GM23338 (cell line): ENCODE measurements around the gene CADPS2. TPM values are rescaled to one million over a fixed set of nuclear protein-coding genes. Genes with fewer than 3 reads are reported as not detected.

Source experiments
- ATAC-seq: fragments of 200-7000 bp; cut with Tn5 transposase; 3 replicates; pipeline ENCODE4 v1.9.1; 2020
- DNase-seq: peaks from one replicate; pipeline ENCODE4 v3.0.0-alpha.2; 2015; ENCODE audit warnings: low spot score
- H2AFZ ChIP-seq: fragments of 200-600 bp; sonication (generic); 2 replicates; pipeline ENCODE4 v1.8.0; 2016; ENCODE audit warnings: antibody characterized with exemption, mild to moderate bottlenecking, moderate library complexity
- H3F3A ChIP-seq: fragments of 200-600 bp; sonication (generic); replicated peaks from 2 replicates; pipeline ENCODE4 v1.8.0; 2017; ENCODE audit warnings: antibody characterized with exemption, mixed run types, low read depth
- H3K27ac ChIP-seq: fragments of 200-600 bp; sonication (generic); 2 replicates; pipeline ENCODE4 v1.6.1; 2016; ENCODE audit warnings: low read depth
- H3K27me3 ChIP-seq: fragments of 200-600 bp; sonication (generic); 2 replicates; pipeline ENCODE4 v1.8.0; 2016; ENCODE audit warnings: mild to moderate bottlenecking, mixed run types, moderate library complexity; ENCODE audit not compliant: insufficient read depth
- H3K36me3 ChIP-seq: fragments of 200-600 bp; sonication (generic); 2 replicates; pipeline ENCODE4 v1.8.0; 2016; ENCODE audit warnings: mild to moderate bottlenecking; ENCODE audit not compliant: insufficient read depth
- H3K4me1 ChIP-seq: fragments of 200-600 bp; sonication (generic); 2 replicates; pipeline ENCODE4 v1.8.0; 2016; ENCODE audit warnings: mild to moderate bottlenecking, moderate library complexity; ENCODE audit not compliant: insufficient read depth
- H3K4me2 ChIP-seq: fragments of 200-600 bp; sonication (generic); 2 replicates; pipeline ENCODE4 v1.7.1; 2017; ENCODE audit warnings: mixed run types
- H3K4me3 ChIP-seq: fragments of 200-600 bp; sonication (generic); 2 replicates; pipeline ENCODE4 v1.6.1; 2016; ENCODE audit warnings: mixed run types
- H3K79me2 ChIP-seq: fragments of 200-600 bp; sonication (generic); replicated peaks from 2 replicates; pipeline ENCODE4 v1.8.0; 2017; ENCODE audit warnings: mild to moderate bottlenecking; ENCODE audit not compliant: insufficient read depth
- H3K9me2 ChIP-seq: fragments of 200-600 bp; sonication (generic); 2 replicates; pipeline ENCODE4 v1.8.0; 2017; ENCODE audit not compliant: insufficient read depth
- H4K20me1 ChIP-seq: fragments of 200-600 bp; sonication (generic); replicated peaks from 2 replicates; pipeline ENCODE4 v1.8.0; 2017; ENCODE audit warnings: mild to moderate bottlenecking; ENCODE audit not compliant: insufficient read depth
- H3K27ac Mint-ChIP-seq: 2 replicates; pipeline ENCODE4 v1.8.0; 2020; ENCODE audit warnings: inconsistent platforms, mild to moderate bottlenecking, moderate library complexity, mixed read lengths
- H3K27me3 Mint-ChIP-seq: 3 replicates; pipeline ENCODE4 v1.8.0; 2022; ENCODE audit warnings: low read depth, mild to moderate bottlenecking, moderate library complexity, mixed read lengths, inconsistent platforms; ENCODE audit not compliant: insufficient read depth, poor library complexity
- H3K36me3 Mint-ChIP-seq: 3 replicates; pipeline ENCODE4 v1.8.0; 2021; ENCODE audit warnings: low read depth, mild to moderate bottlenecking, inconsistent platforms, moderate library complexity, mixed read lengths
- H3K4me1 Mint-ChIP-seq: 3 replicates; pipeline ENCODE4 v1.8.0; 2020; ENCODE audit warnings: mild to moderate bottlenecking, inconsistent platforms, mixed read lengths
- H3K4me3 Mint-ChIP-seq: 3 replicates; pipeline ENCODE4 v1.8.0; 2021; ENCODE audit warnings: moderate library complexity, mild to moderate bottlenecking, inconsistent platforms, mixed read lengths
- H3K9me3 Mint-ChIP-seq: 3 replicates; pipeline ENCODE4 v1.8.0; 2020; ENCODE audit warnings: moderate library complexity, mild to moderate bottlenecking, inconsistent platforms, mixed read lengths
- CREB1 ChIP-seq: fragments of 250-450 bp; sonication (Bioruptor Pico); IDR thresholded peaks from 2 replicates; pipeline ENCODE4 v1.5.0; 2020; ENCODE audit warnings: low read depth, mild to moderate bottlenecking, moderate library complexity
- EZH2 ChIP-seq: fragments of 200-600 bp; sonication (generic); IDR thresholded peaks from one replicate; pipeline ENCODE4 v1.8.0; 2017; ENCODE audit warnings: antibody characterized with exemption, mild to moderate bottlenecking, low read depth; ENCODE audit not compliant: unreplicated experiment
- NANOG ChIP-seq: IDR thresholded peaks from 2 replicates; pipeline ENCODE4 v1.6.1; 2016; ENCODE audit warnings: antibody characterized with exemption, borderline replicate concordance
- STAT1 ChIP-seq: IDR thresholded peaks from one replicate; pipeline ENCODE4 v1.6.1; 2016; ENCODE audit warnings: antibody characterized with exemption; ENCODE audit not compliant: unreplicated experiment
- ZNF331 ChIP-seq: fragments of 250-450 bp; sonication (Bioruptor Pico); IDR thresholded peaks from 2 replicates; pipeline ENCODE4 v1.5.0; 2020; ENCODE audit warnings: low read depth, mild to moderate bottlenecking, moderate library complexity
- polyA plus RNA-seq: library from polyadenylated mRNA; unstranded; fragments of >200 nt; fragmentation: Nextera tagmentation; extraction: Ambion mirVana; gene quantifications from 2 replicates; pipeline ENCODE4 v1.2.1, GENCODE V29; 2016
- total RNA-seq: library from RNA; depleted of rRNA; stranded (reverse); fragments of >200 nt; shearing (Covaris generic); gene quantifications from 2 replicates; pipeline ENCODE4 v1.2.3, GENCODE V29; 2014
- TF ChIP-seq, protein P1 (sequence below): IDR thresholded peaks from 2 replicates; pipeline ENCODE4 v1.6.1; 2016; ENCODE audit warnings: antibody characterized with exemption
- TF ChIP-seq, protein P2 (sequence below), 2 experiments: fragments of 200-600 bp in 1 of 2; sonication (generic) in 1 of 2; conservative IDR thresholded peaks; 2 replicates each; pipeline versions ENCODE4 v1.5.1 to v1.6.1; 2016 to 2017; ENCODE audit warnings: antibody characterized with exemption in 2 of 2, low read depth in 2 of 2, mild to moderate bottlenecking in 2 of 2, moderate library complexity in 1 of 2
- TF ChIP-seq, protein P3 (sequence below): fragments of 250-450 bp; sonication (Bioruptor Pico); IDR thresholded peaks from 2 replicates; pipeline ENCODE4 v1.5.0; 2020; ENCODE audit warnings: mild to moderate bottlenecking, moderate library complexity

CADPS2 gene
- total and polyA plus RNA-seq, 2 experiments from 2014 or later: 16.3 to 36.9 TPM

DNA sequence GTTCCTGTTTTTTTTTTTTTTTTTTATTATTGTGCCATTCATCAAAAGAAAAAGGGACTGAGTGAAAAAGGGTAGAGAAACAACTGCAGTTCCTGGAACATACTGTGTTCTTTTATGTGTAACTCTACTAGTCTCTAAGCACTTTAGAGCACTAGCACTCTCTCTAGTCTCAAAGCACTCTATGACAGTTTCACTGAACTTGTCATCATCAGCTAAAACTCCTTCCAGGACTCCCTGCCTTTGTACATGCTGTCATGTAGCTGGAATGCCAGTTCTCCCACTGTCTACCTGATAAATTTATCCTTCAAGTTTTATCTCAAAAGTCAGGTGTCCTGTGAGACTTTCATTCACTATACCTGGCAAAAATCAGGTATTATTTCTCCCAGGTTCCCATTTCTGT lies 333.5 kb downstream of the CADPS2 start:
- no peak for ATAC-seq
- no peaks in the 10 kb centered on the region; the same call in 1 of the 3 replicates for H3K4me1 Mint-ChIP-seq
- H3K4me3 Mint-ChIP-seq: no peak overlapping the region
- H3K4me1 ChIP-seq: 0 out of 2 replicates have a peak, but pooled peaks cover under 1% of the 10 kb centered on the region
- H3K4me2 ChIP-seq: no peak overlapping the region
- H3K9me3 Mint-ChIP-seq: no peaks in the 10 kb centered on the region
- H3K9me2 ChIP-seq: no peaks in the 10 kb centered on the region
- no peak overlapping the region for H3K4me3 ChIP-seq
- H3K79me2 ChIP-seq: no peaks in the 10 kb centered on the region
- H3K27me3 Mint-ChIP-seq: no peaks in the 10 kb centered on the region
- H3K27me3 ChIP-seq: no peaks in the 10 kb centered on the region
- H4K20me1 ChIP-seq: no peaks in the 10 kb centered on the region
- no peaks in the 10 kb centered on the region for H3F3A ChIP-seq
- no peak overlapping the region for H2AFZ ChIP-seq
- no peaks in the 10 kb centered on the region for H3K36me3 ChIP-seq
- DNase-seq: no peak
- H3K27ac Mint-ChIP-seq: no peak overlapping the region
- H3K27ac ChIP-seq: no peak overlapping the region
- TF ChIP-seq ZNF331: no peak
- TF ChIP-seq, protein P1, sequence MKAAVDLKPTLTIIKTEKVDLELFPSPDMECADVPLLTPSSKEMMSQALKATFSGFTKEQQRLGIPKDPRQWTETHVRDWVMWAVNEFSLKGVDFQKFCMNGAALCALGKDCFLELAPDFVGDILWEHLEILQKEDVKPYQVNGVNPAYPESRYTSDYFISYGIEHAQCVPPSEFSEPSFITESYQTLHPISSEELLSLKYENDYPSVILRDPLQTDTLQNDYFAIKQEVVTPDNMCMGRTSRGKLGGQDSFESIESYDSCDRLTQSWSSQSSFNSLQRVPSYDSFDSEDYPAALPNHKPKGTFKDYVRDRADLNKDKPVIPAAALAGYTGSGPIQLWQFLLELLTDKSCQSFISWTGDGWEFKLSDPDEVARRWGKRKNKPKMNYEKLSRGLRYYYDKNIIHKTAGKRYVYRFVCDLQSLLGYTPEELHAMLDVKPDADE: no peak
- TF ChIP-seq, protein P2, sequence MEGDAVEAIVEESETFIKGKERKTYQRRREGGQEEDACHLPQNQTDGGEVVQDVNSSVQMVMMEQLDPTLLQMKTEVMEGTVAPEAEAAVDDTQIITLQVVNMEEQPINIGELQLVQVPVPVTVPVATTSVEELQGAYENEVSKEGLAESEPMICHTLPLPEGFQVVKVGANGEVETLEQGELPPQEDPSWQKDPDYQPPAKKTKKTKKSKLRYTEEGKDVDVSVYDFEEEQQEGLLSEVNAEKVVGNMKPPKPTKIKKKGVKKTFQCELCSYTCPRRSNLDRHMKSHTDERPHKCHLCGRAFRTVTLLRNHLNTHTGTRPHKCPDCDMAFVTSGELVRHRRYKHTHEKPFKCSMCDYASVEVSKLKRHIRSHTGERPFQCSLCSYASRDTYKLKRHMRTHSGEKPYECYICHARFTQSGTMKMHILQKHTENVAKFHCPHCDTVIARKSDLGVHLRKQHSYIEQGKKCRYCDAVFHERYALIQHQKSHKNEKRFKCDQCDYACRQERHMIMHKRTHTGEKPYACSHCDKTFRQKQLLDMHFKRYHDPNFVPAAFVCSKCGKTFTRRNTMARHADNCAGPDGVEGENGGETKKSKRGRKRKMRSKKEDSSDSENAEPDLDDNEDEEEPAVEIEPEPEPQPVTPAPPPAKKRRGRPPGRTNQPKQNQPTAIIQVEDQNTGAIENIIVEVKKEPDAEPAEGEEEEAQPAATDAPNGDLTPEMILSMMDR (conservative IDR thresholded peaks at IDR 0.05; ENCODE audit: low read depth in 2 of 2): no peak
- TF ChIP-seq, protein P3, sequence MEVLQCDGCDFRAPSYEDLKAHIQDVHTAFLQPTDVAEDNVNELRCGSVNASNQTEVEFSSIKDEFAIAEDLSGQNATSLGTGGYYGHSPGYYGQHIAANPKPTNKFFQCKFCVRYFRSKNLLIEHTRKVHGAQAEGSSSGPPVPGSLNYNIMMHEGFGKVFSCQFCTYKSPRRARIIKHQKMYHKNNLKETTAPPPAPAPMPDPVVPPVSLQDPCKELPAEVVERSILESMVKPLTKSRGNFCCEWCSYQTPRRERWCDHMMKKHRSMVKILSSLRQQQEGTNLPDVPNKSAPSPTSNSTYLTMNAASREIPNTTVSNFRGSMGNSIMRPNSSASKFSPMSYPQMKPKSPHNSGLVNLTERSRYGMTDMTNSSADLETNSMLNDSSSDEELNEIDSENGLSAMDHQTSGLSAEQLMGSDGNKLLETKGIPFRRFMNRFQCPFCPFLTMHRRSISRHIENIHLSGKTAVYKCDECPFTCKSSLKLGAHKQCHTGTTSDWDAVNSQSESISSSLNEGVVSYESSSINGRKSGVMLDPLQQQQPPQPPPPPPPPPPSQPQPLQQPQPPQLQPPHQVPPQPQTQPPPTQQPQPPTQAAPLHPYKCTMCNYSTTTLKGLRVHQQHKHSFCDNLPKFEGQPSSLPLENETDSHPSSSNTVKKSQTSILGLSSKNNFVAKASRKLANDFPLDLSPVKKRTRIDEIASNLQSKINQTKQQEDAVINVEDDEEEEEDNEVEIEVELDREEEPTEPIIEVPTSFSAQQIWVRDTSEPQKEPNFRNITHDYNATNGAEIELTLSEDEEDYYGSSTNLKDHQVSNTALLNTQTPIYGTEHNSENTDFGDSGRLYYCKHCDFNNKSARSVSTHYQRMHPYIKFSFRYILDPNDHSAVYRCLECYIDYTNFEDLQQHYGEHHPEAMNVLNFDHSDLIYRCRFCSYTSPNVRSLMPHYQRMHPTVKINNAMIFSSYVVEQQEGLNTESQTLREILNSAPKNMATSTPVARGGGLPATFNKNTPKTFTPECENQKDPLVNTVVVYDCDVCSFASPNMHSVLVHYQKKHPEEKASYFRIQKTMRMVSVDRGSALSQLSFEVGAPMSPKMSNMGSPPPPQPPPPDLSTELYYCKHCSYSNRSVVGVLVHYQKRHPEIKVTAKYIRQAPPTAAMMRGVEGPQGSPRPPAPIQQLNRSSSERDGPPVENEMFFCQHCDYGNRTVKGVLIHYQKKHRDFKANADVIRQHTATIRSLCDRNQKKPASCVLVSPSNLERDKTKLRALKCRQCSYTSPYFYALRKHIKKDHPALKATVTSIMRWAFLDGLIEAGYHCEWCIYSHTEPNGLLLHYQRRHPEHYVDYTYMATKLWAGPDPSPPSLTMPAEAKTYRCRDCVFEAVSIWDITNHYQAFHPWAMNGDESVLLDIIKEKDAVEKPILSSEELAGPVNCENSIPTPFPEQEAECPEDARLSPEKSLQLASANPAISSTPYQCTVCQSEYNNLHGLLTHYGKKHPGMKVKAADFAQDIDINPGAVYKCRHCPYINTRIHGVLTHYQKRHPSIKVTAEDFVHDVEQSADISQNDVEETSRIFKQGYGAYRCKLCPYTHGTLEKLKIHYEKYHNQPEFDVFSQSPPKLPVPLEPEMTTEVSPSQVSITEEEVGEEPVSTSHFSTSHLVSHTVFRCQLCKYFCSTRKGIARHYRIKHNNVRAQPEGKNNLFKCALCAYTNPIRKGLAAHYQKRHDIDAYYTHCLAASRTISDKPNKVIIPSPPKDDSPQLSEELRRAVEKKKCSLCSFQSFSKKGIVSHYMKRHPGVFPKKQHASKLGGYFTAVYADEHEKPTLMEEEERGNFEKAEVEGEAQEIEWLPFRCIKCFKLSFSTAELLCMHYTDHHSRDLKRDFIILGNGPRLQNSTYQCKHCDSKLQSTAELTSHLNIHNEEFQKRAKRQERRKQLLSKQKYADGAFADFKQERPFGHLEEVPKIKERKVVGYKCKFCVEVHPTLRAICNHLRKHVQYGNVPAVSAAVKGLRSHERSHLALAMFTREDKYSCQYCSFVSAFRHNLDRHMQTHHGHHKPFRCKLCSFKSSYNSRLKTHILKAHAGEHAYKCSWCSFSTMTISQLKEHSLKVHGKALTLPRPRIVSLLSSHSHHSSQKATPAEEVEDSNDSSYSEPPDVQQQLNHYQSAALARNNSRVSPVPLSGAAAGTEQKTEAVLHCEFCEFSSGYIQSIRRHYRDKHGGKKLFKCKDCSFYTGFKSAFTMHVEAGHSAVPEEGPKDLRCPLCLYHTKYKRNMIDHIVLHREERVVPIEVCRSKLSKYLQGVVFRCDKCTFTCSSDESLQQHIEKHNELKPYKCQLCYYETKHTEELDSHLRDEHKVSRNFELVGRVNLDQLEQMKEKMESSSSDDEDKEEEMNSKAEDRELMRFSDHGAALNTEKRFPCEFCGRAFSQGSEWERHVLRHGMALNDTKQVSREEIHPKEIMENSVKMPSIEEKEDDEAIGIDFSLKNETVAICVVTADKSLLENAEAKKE (CRISPR knock-in tag): no peak
- TF ChIP-seq CREB1 (CRISPR knock-in tag): no peak
- TF ChIP-seq EZH2: no peak
- TF ChIP-seq STAT1: no peak
- TF ChIP-seq NANOG: no peak
- no peaks in the 10 kb centered on the region for H3K36me3 Mint-ChIP-seq
